Lower leg skin (tissue), 4 donors: ENCODE measurements around the gene GRHL3. TPM values are rescaled to one million over a fixed set of nuclear protein-coding genes. Genes with fewer than 3 reads are reported as not detected.

Experiments used
- DNase-seq, 2 donors: peaks; one replicate each; pipeline ENCODE4 v3.0.0-alpha.2; 2019; ENCODE audit warnings: low spot score in 2 of 2
- H3K4me3 ChIP-seq: fragments of 200-600 bp; sonication (generic); 2 replicates; pipeline ENCODE4 v1.5.1; 2017; ENCODE audit warnings: mild to moderate bottlenecking, low read depth; ENCODE audit not compliant: poor library complexity, severe bottlenecking
- POLR2A ChIP-seq, 2 donors: fragments of 450-650 bp; IDR thresholded peaks; one replicate each; pipeline ENCODE4 v1.6.1; 2016 to 2017; ENCODE audit warnings: antibody characterized with exemption in 2 of 2, mild to moderate bottlenecking in 1 of 2, moderate library complexity in 1 of 2
- WGBS, 2 donors: methylation state at CpG; one replicate each; pipeline ENCODE4 v1.1.5; 2018; 5-methylcytosine and 5-hydroxymethylcytosine counted together
- intact Hi-C: fragments of 100-400 bp; cut with DNase I; formaldehyde crosslinking; loops from one replicate; pipeline ENCODE4 v1.15.0; 2023; ENCODE audit warnings: low total_unique reads
- total RNA-seq, 4 donors: library from RNA; depleted of rRNA; stranded (reverse); fragments of >200 nt; gene quantifications; one replicate each; pipeline ENCODE4 v1.1.0, GENCODE V29; 2016
- TF ChIP-seq, protein P1 (sequence below), 3 donors: fragments of 450-650 bp; IDR thresholded peaks; one replicate each; pipeline ENCODE4 v1.5.1; 2016; ENCODE audit warnings: antibody characterized with exemption in 3 of 3, mild to moderate bottlenecking in 3 of 3, moderate library complexity in 2 of 3

Gene GRHL3
- total RNA-seq, 4 donors from 2014 or later: 141 to 205 (median 171) TPM

DNA sequence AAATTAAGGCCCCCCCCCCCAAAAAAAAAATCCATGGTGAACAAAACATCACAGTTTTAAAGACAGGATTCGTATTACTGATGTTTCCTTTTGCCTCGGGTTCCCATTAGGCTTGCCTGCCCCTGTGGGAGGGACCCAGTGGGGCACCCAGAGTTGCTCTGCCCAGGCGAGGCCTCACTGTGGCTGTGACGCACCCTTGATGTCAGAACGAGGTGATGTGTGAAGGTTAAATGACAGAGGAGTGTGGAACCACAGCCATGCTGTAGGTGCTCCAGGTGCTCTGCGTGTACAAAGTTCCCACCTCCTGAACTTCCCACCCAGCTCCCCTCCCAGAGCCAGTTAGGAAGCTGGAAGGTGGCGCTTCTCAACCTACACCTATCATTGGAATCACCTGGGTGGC lies 37.9 kb downstream of the GRHL3 start:
- intact Hi-C loops: no loop called here
- TF ChIP-seq POLR2A (IDR thresholded peaks at IDR 0.05): no peak
- TF ChIP-seq, protein P1, sequence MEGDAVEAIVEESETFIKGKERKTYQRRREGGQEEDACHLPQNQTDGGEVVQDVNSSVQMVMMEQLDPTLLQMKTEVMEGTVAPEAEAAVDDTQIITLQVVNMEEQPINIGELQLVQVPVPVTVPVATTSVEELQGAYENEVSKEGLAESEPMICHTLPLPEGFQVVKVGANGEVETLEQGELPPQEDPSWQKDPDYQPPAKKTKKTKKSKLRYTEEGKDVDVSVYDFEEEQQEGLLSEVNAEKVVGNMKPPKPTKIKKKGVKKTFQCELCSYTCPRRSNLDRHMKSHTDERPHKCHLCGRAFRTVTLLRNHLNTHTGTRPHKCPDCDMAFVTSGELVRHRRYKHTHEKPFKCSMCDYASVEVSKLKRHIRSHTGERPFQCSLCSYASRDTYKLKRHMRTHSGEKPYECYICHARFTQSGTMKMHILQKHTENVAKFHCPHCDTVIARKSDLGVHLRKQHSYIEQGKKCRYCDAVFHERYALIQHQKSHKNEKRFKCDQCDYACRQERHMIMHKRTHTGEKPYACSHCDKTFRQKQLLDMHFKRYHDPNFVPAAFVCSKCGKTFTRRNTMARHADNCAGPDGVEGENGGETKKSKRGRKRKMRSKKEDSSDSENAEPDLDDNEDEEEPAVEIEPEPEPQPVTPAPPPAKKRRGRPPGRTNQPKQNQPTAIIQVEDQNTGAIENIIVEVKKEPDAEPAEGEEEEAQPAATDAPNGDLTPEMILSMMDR (IDR thresholded peaks at IDR 0.05): no peak
- 91 to 96% methylated on average over 7 of the region's 7 CpGs for WGBS, 2 donors
- DNase-seq: no peak
- H3K4me3 ChIP-seq: no peak overlapping the region

DNA sequence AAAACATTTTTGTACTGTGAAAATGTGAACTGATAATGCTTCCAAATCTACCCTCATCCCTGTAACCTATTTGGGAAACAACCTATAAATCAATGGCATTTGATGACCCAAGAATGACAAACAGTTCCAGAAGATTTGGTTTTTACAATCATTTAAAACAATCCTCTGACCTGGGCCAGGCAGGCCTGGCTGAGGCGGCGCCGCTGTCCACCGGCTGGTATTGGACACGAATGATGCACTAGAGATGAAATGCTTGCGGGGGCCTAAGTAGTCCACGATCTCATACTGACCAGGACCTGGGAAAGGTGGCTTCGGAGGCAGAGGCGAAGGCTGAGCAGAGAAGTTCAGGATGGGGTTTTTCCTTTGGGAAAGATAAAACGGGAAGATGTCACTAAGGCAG lies 41.5 kb downstream of the GRHL3 start:
- H3K4me3 ChIP-seq: no peak overlapping the region
- intact Hi-C loops: no loop called here
- TF ChIP-seq POLR2A (IDR thresholded peaks at IDR 0.05): no peak
- TF ChIP-seq, protein P1 (IDR thresholded peaks at IDR 0.05): no peak
- 97 to 98% methylated on average over 10 of the region's 10 CpGs for WGBS, 2 donors
- DNase-seq: no peak

DNA sequence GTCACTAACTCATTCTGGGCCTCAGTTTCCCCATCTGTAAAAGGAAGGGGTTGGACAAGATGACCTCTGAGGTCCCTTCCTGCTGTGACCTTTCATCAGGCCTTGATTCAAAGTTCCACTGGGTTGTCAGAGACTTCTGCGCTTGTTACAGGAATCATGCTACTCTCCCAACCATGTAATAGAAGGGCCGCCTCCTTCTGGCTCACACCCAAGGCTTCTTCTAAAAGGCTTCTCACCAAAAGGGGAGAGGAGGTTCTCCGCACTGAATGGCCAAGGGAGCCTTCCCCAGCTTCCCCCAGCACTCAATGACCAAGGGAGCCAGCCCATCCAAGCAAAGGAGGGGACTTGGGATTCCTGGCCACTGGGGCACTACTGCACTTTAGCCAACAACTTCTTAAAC lies 42.7 kb downstream of the GRHL3 start:
- no peak overlapping the region for H3K4me3 ChIP-seq
- DNase-seq: no peak
- TF ChIP-seq POLR2A (IDR thresholded peaks at IDR 0.05): no peak
- TF ChIP-seq, protein P1 (IDR thresholded peaks at IDR 0.05): no peak
- 95 to 98% methylated on average over 3 of the region's 3 CpGs for WGBS, 2 donors
- intact Hi-C loops: no loop called here

DNA sequence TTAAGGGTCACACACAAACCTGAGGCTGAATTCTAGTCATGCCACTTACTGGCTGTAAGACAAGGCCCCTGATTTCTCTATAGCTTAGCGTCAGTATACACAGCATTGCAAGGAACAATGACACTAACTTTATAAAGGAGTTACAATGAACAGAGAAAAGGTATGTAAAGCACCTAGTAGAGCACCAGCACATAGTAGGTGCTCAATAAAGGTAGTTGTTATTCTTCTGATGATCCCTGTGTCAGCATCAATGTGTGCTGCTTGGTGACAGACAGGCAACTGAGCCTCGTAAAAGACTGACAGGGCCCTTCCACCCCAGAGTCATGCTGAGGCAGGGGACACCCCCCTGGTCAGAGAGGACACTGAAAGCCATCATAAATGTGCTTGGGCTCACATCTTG lies 43.2 kb downstream of the GRHL3 start:
- intact Hi-C loops: no loop called here
- 95 to 96% methylated on average over 2 of the region's 2 CpGs for WGBS, 2 donors
- no peak for DNase-seq
- TF ChIP-seq, protein P1 (IDR thresholded peaks at IDR 0.05): no peak
- TF ChIP-seq POLR2A (IDR thresholded peaks at IDR 0.05): no peak
- no peak overlapping the region for H3K4me3 ChIP-seq

DNA sequence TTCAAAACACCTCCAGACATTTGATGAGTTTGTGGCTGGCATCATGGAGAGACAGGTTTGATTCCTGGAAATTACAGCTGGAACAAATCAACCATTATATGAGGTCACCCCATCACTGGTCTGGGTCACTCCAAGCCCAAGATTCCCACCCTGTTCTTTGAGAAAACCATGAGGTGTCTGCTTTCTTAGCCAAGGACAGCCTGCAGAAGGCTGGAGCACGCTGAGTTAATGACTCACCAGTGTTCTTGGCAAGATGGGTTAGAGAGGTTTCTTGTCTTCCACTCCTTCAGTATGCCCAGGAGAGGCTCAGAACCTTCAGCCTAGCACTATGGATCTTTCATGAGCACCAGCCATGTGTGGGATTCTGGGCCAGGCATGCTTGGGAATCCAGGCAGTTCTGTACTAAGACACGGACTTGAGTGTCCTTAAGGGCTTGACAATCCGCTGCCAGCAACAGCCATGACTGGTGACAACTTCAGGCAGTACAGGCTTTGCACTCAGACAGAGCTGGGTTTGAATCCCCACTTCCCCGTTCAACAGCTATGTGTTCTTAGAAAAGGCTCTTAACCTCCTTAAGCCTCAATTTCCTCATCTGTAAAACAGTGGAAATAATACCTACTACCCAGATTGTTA lies 43.9 kb downstream of the GRHL3 start:
- intact Hi-C loops: no loop called here
- DNase-seq: peak in 1 of 2 donors; percentile 74
- WGBS, 2 donors: 59 to 60% methylated on average over 4 of the region's 4 CpGs

More for the DNA sequence above, 43.9 kb downstream of the GRHL3 start:
- no peak overlapping the region for H3K4me3 ChIP-seq
- no peak for TF ChIP-seq POLR2A (IDR thresholded peaks at IDR 0.05)
- TF ChIP-seq, protein P1 (IDR thresholded peaks at IDR 0.05): no peak
